HG03025 (cell line): ENCODE results near the gene ITGAE.
"Not testable (repeated sequence)": the region's sequence is repeated elsewhere in the genome, so short reads cannot be mapped to it uniquely, and the experiment has no call there.

ENCODE experiments used
- ATAC-seq: cut with Tn5 transposase; IDR thresholded peaks from one replicate; pipeline ENCODE4 v1.9.1; 2021; ENCODE audit warnings: mild to moderate bottlenecking, moderate library complexity; ENCODE audit not compliant: unreplicated experiment, low FRiP score

ITGAE gene

GRCh38 chr17:3796110-3796821, 4.7 kb downstream of the ITGAE start:
- no peak for ATAC-seq

GRCh38 chr17:3795390-3796102, 5.4 kb downstream of the ITGAE start:
- no peak for ATAC-seq

GRCh38 chr17:3794557-3795389, 6.2 kb downstream of the ITGAE start:
- no peak for ATAC-seq

- not testable (repeated sequence) for ATAC-seq
Measured at GRCh38 chr17:3794152-3794551, 6.8 kb downstream of the ITGAE start.

GRCh38 chr17:3793258-3793657, 7.7 kb downstream of the ITGAE start:
- ATAC-seq, result not testable (repeated sequence)

GRCh38 chr17:3792481-3792880, 8.5 kb downstream of the ITGAE start:
- ATAC-seq, result no peak

- ATAC-seq, result no peak
Measured at GRCh38 chr17:3788200-3788599, 12.8 kb downstream of the ITGAE start.

GRCh38 chr17:3785323-3785722, 15.7 kb downstream of the ITGAE start:
- not testable (repeated sequence) for ATAC-seq

GRCh38 chr17:3782751-3783150, 18.2 kb downstream of the ITGAE start:
- ATAC-seq, result no peak

GRCh38 chr17:3780986-3781385, 20.0 kb downstream of the ITGAE start:
- no peak for ATAC-seq

GRCh38 chr17:3777366-3778120, 23.4 kb downstream of the ITGAE start:
- no peak for ATAC-seq

- ATAC-seq, result no peak
Measured at GRCh38 chr17:3773966-3774365, 27.0 kb downstream of the ITGAE start.

GRCh38 chr17:3773511-3773910, 27.5 kb downstream of the ITGAE start:
- no peak for ATAC-seq

GRCh38 chr17:3772764-3773163, 28.2 kb downstream of the ITGAE start:
- ATAC-seq, result no peak

- no peak for ATAC-seq
Measured at GRCh38 chr17:3771140-3771539, 29.8 kb downstream of the ITGAE start.

GRCh38 chr17:3770466-3770865, 30.5 kb downstream of the ITGAE start:
- no peak for ATAC-seq

GRCh38 chr17:3768769-3769168, 32.2 kb downstream of the ITGAE start:
- no peak for ATAC-seq

- no peak for ATAC-seq
Measured at GRCh38 chr17:3768341-3768740, 32.6 kb downstream of the ITGAE start.

- no peak for ATAC-seq
Measured at GRCh38 chr17:3766779-3767178, 34.2 kb downstream of the ITGAE start.

GRCh38 chr17:3765981-3766380, 35.0 kb downstream of the ITGAE start:
- no peak for ATAC-seq

- no peak for ATAC-seq
Measured at GRCh38 chr17:3763777-3764170, 37.2 kb downstream of the ITGAE start.
